Left ventricle myocardium inferior (tissue), 1 donor: ENCODE results near the gene RPL23. TPM values are rescaled to one million over a fixed set of nuclear protein-coding genes. Genes with fewer than 3 reads are reported as not detected.

Experiments used
- DNase-seq: peaks from one replicate; pipeline ENCODE4 v3.0.0-alpha.2; 2020
- H3K27ac ChIP-seq: fragments of 200-600 bp; replicated peaks from 2 replicates; pipeline ENCODE4 v1.8.0; 2021
- H3K27me3 ChIP-seq: fragments of 200-600 bp; 2 replicates; pipeline ENCODE4 v1.8.0; 2021; ENCODE audit warnings: low read depth
- H3K36me3 ChIP-seq: fragments of 200-600 bp; 2 replicates; pipeline ENCODE4 v1.8.0; 2021
- H3K4me1 ChIP-seq: fragments of 200-600 bp; 2 replicates; pipeline ENCODE4 v1.8.0; 2021
- H3K4me3 ChIP-seq: fragments of 200-600 bp; 2 replicates; pipeline ENCODE4 v1.8.0; 2021; ENCODE audit warnings: mild to moderate bottlenecking, moderate library complexity
- H3K9me3 ChIP-seq: fragments of 200-600 bp; replicated peaks from 2 replicates; pipeline ENCODE4 v1.8.0; 2021
- intact Hi-C: fragments of 100-400 bp; cut with micrococcal nuclease; formaldehyde crosslinking; loops from one replicate; pipeline ENCODE4 v1.11.0; 2022
- total RNA-seq: library from RNA; stranded (reverse); fragmentation: NEBNext Ultra II Directional; extraction: Animal tissue kit (Norgen Biotek cat#: 25700); gene quantifications from one replicate; pipeline ENCODE4 v1.2.1, GENCODE V29; 2021
- TF ChIP-seq, protein P1 (sequence below): fragments of 200-600 bp; IDR thresholded peaks from 2 replicates; pipeline ENCODE4 v1.8.0; 2021; ENCODE audit warnings: antibody characterized with exemption, mild to moderate bottlenecking, borderline replicate concordance
- donor health status: DM: no; HTN: yes; CAD: no; lungs with severe emphysema.

Gene RPL23
- total RNA-seq, 1 donor from 2014 or later = 760 TPM

- peak overlapping the region; percentile 44 for H3K27ac ChIP-seq
- H3K4me1 ChIP-seq = peaks cover 76% of the 10 kb centered on the region
- peaks cover 50% of the 10 kb centered on the region for H3K36me3 ChIP-seq
- H3K27me3 ChIP-seq = no peaks in the 10 kb centered on the region
- intact Hi-C loops = no loop called here
- H3K4me3 ChIP-seq = no peak overlapping the region
- TF ChIP-seq, protein P1, sequence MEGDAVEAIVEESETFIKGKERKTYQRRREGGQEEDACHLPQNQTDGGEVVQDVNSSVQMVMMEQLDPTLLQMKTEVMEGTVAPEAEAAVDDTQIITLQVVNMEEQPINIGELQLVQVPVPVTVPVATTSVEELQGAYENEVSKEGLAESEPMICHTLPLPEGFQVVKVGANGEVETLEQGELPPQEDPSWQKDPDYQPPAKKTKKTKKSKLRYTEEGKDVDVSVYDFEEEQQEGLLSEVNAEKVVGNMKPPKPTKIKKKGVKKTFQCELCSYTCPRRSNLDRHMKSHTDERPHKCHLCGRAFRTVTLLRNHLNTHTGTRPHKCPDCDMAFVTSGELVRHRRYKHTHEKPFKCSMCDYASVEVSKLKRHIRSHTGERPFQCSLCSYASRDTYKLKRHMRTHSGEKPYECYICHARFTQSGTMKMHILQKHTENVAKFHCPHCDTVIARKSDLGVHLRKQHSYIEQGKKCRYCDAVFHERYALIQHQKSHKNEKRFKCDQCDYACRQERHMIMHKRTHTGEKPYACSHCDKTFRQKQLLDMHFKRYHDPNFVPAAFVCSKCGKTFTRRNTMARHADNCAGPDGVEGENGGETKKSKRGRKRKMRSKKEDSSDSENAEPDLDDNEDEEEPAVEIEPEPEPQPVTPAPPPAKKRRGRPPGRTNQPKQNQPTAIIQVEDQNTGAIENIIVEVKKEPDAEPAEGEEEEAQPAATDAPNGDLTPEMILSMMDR = no peak
- DNase-seq = no peak
- no peaks in the 10 kb centered on the region for H3K9me3 ChIP-seq
Observed at GRCh38 chr17:38889745-38890409, 36.4 kb upstream of the RPL23 start.

GRCh38 chr17:38888842-38889241 is 35.3 kb upstream of the RPL23 start:
- Histone ChIP-seq H3K4me3 (no peak overlapping the region), H3K4me1 (peaks cover 77% of the 10 kb centered on the region), H3K9me3 (no peaks in the 10 kb centered on the region), H3K27me3 (no peaks in the 10 kb centered on the region), H3K27ac (no peak overlapping the region), H3K36me3 (peaks cover 50% of the 10 kb centered on the region)
- TF ChIP-seq, protein P1 = no peak
- intact Hi-C loops = no loop called here
- DNase-seq = no peak

GRCh38 chr17:38886643-38887010 is 33.1 kb upstream of the RPL23 start:
- Histone ChIP-seq H3K4me3 (no peak overlapping the region), H3K9me3 (no peaks in the 10 kb centered on the region), H3K27me3 (no peaks in the 10 kb centered on the region), H3K4me1 (peaks cover 81% of the 10 kb centered on the region), H3K36me3 (peaks cover 41% of the 10 kb centered on the region), H3K27ac (peak overlapping the region; percentile 79)
- TF ChIP-seq, protein P1 = no peak
- intact Hi-C loops = no loop called here
- DNase-seq = no peak

- Histone ChIP-seq H3K4me3 (peak overlapping the region; percentile 18), H3K36me3 (peaks cover 37% of the 10 kb centered on the region), H3K27me3 (no peaks in the 10 kb centered on the region), H3K9me3 (no peaks in the 10 kb centered on the region), H3K27ac (peak overlapping the region; percentile 79), H3K4me1 (peaks cover 88% of the 10 kb centered on the region)
- TF ChIP-seq, protein P1 = no peak
- no peak for DNase-seq
- intact Hi-C loops = no loop called here
Observed at GRCh38 chr17:38885728-38886642, 32.5 kb upstream of the RPL23 start.

- Histone ChIP-seq H3K27ac (peak overlapping the region; percentile 79), H3K36me3 (peaks cover 30% of the 10 kb centered on the region), H3K4me1 (peaks cover 91% of the 10 kb centered on the region), H3K27me3 (no peaks in the 10 kb centered on the region), H3K9me3 (no peaks in the 10 kb centered on the region), H3K4me3 (peak overlapping the region; percentile 18)
- intact Hi-C loops = no loop called here
- TF ChIP-seq, protein P1 = no peak
- DNase-seq = no peak
Observed at GRCh38 chr17:38885044-38885727, 31.7 kb upstream of the RPL23 start.
